ENCODE measurements around the gene XYLT2.

XYLT2 gene

GRCh38 chr17:50365649-50366393 lies 19.9 kb downstream of the XYLT2 start:
- FAIRE-seq = no peak

DNA sequence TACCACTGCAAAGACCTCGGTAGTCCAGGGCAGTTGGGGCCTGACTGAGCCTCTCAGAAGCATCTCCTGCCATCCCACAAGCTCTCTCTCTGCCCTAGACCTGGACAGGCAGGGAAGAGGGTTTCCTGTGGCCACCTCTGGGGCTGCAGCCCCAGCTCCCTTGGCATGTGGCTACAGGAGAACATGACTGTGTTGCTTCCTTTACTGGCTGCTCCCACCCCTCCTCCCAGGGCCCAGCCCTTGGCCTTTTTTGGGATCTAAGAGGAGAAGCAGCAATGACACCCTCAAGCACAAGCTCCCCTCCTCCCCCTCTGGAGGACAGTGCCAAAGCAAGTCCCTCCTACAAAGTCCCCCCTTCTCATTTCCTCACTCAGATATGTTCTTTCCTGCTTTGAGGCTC lies 21.5 kb downstream of the XYLT2 start:
- no peak for FAIRE-seq

DNA sequence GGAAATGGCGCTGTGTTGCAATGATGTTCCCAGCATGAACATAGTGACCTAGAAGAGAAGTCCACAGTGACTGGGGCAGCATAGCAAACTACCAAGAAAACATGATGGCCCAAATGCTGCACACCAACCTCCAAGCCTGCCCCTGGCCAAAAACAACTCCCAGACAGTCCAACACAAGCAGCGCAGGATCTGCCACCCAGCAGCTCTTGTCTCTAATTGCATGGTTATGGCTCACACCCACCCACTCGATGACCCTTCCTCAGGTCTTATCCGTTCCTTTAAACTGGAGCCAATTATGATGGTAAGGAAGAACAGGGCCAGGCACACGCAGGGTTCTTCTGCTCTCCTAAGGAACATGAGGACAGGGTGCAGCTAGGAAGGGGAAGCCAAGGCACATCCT lies 24.1 kb downstream of the XYLT2 start:
- no peak for FAIRE-seq

- FAIRE-seq = no peak
Measured at GRCh38 chr17:50371526-50371925, 25.6 kb downstream of the XYLT2 start.

DNA sequence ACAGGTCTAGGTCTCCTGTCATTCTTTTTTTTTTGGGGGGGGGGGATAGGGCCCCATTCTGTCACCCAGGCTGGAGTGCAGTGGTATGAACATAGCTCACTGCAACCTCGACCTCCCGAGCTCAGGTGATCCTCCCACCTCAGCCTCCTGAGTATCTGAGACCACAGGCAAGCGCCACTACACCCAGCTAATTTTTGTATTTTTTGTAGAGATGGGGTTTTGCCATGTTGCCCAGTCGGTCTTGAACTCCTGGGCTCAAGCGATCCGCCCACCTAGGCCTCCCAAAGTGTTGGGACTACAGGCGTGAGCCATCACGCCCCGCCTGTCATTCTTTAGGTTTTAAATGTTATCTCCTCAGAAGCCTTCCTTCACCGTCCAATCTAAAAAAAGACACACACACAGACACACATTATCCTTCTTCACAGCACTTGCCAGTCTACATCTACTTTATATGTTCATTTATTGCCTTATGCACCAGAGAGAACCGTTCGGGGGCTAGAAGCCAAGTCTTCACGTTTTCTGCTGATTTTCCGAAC lies 26.4 kb downstream of the XYLT2 start:
- FAIRE-seq = no peak

- FAIRE-seq = no peak
Measured at GRCh38 chr17:50372758-50373556, 27.0 kb downstream of the XYLT2 start, which contains the start of the genes EME1 and MRPL27. Gene EME1, plus strand, starts transcription at chr17:50373229. Its CDS starts 1,980 bp downstream, at chr17:50375209. Gene MRPL27, minus strand, starts transcription at chr17:50373184. Its CDS starts 14 bp downstream, at chr17:50373170.

DNA sequence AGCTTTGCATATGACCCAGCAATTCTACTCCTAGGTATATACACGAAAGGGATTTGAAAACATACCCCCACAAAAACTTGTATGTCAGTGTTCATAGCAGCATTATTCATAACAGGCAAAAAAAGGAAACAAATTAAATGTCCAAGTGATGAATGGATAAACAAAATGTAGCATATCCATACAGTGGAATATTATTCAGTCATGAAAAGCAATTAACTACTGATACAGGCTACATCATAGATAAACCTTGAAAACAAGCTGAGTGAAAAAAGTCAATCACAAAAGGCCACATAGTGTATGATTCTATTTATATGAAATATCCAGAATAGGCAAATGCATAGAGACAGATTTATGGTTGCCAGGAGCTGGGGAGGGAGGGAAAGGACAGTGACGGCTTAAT lies 27.8 kb downstream of the XYLT2 start:
- no peak for FAIRE-seq

DNA sequence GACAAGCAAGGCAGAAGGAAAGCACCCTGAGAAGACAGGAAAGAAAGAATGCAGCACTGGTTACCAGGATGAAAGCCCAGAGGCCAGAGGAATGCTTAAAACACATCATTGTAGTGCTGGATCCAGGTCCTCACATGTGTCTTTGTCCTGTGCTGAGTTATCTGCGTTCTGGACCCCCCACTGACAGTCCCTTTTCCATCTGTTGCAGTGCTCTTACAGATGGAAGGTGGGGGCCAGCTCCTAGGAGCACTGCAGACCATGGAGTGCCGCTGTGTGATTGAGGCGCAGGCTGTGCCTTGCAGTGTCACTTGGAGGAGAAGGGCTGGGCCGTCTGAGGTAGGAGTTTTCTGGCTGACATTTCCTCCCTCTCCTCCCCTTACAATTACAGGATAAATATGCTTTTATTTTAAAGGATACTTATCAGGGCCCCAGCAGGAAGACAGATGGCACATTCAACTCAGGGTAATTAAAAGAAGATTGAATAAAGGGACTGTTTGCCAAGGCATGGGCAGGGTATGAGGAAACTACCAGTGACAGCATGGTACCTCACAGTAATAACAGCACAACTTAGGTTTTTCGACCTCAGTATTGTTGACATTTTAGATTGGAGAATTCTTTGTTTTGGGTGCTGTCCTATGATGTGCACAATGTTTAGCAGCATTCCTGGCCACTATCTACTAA lies 30.1 kb downstream of the XYLT2 start:
- no peak for FAIRE-seq

DNA sequence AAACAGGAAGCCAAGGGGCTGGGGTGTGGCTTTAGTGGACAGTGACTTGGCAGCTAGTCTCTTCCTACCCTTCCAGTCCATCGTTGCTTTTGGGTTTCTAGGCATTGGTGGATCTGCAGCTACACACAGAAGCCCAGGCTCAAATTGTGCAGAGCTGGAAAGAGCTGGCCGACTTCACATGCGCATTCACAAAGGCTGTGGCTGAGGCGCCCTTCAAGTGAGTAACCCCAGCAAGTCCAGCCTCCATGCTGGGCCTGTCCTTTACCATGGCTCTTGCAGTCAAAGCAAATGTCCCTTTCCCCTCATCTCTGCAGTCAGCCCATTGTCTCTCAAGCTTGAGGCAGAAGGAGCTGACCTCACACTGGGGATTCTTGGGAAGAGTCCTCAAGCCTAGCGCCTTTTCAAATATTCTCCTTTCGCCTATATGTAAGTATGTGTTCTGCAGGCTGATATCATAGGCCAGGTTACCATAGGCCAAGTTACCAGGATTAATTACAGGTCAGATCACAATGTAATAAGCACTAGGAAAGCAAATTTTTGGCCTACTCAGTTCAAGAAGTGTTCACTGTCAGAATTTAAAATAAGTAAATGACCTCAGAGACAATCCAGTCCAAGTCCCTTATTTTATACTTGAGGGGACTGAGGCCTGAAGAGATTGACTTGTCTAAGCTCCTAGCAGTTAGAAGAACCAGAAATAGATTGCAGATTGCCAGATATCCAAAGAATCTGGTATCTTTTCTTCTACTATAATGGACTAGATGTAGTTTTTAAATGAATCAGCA lies 33.6 kb downstream of the XYLT2 start:
- FAIRE-seq = no peak

GRCh38 chr17:50380369-50381259 lies 34.7 kb downstream of the XYLT2 start:
- no peak for FAIRE-seq

DNA sequence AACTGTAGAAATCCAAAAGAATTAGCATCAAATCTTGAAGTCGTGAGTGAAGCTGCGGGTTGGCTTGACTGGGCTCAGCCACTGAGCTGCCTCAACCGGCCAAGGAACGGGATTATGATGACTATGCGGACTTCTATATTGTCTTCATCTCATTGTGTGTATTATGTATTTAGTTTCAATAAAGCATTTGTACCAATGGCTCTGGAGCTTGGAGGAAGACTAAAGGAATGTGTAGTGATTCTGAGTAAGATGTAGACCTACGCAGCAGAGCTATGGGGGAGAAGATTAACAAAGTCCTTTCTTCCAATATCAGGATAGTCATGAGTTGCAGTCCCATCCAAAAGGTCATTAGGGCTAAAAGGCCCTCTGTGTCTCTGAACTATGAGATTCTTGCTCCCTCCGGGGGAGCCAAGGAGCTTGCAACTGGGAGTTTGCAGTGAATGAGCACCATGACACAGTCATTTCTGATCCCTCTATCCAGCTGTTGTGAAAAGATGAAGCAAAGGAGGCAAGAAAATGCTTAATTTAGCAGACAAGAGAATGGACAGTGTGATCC lies 35.4 kb downstream of the XYLT2 start:
- no peak for FAIRE-seq

GRCh38 chr17:50381920-50382319 lies 36.0 kb downstream of the XYLT2 start:
- no peak for FAIRE-seq

DNA sequence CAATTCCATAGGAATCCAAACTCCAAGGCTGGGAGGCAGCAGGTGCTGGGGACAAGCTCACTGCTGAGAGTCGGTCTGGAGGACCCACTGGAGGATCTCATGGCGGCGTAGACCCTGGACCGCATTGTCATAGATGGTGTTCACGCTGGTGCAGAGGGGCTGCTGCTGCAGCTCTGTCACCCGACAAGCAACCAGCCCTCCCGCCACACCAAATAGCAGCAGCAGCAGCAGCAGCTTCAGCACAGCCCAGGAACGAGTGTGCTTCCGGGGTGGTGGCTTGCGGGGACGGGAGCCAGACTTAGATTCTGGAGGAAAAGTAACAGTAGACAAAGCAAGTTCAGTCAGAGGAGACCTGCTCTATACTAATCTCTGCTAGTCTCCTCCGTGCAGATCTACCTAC lies 37.0 kb downstream of the XYLT2 start:
- no peak for FAIRE-seq

GRCh38 chr17:50386510-50386909 lies 40.6 kb downstream of the XYLT2 start:
- no peak for FAIRE-seq

DNA sequence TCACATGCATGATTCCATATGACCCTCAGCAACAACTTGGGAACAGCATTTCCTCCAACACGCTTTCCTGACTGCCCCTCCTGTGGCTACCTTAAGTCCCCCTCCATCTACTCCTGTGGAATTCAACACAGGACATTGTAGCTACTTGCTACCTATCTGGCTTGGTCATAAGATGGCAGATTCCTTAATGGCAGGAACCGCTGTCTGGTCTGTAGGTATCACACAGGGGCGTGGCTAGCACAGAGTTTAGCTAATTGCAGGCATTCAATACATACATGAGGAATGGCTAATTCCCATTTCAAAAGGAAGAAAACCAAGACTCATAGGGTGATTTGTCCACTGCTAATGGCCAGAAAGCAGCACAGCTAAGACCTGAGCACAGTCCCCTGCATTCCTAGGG lies 42.8 kb downstream of the XYLT2 start:
- FAIRE-seq = no peak

- no peak for FAIRE-seq
Measured at GRCh38 chr17:50389534-50389933, 43.6 kb downstream of the XYLT2 start.

- no peak for FAIRE-seq
Measured at GRCh38 chr17:50392621-50393020, 46.7 kb downstream of the XYLT2 start.

GRCh38 chr17:50393700-50394099 lies 47.8 kb downstream of the XYLT2 start:
- FAIRE-seq = no peak

DNA sequence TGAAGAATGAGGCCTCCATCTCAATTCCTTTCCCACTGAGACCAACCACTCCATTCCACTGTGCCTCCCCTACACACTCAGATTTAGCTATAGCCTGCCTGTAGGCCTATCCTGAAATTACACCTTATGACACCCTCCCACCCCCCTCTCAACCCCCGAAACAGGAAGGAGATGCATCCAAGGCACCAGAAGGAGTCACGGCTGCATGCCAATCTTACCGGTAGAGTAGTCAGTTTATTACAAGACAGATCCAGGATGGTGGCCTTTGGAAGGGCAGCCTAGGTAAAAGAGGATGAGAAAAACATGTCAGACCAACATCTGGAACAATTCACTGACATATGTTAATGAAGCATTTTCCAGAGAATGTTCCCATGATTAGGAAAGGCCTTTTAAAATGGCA lies 48.8 kb downstream of the XYLT2 start:
- FAIRE-seq = no peak

DNA sequence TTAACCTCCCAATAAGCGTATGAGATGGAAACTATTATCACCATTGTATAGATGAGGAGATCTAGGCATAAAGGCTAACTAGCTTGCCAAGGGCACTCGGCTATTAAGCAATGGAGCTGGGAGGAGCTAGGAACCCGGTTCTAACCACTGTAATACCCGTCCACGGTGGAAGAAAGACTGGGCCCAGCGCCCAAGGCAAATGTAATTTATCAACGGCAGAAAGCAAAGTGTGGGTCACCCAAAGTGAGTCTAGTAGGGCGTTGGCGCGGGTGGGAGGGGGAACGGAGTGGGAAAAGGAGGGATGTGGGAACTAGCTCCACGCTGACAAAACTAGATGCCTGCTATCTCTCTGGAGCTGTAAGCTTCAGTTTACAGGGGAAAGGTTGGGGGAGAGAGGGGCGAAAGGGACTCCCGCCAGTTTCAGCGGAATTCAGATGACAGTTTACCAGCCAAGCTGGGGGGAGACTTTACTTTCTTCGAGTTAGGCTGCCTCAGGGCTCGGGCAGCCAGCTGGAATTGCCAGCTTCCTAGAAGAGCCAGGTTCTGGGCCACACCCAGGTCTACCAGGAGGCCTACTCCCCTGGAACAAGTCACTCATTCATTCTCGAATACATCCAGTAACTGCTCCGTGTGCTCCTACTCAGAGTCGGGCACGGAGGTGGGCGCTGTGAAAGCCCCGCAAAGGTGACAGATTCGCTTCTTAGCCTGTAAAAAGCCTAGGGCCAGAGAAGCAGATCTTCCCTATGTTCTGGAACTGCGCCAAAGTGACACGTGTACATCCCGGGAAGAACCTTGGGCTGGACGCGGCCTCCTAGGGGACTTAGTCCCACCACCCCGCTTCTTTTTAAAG lies 50.6 kb downstream of the XYLT2 start:
- no peak for FAIRE-seq
